ENCODE data around the gene AMIGO2. TPM values are rescaled to one million over a fixed set of nuclear protein-coding genes. Genes with fewer than 3 reads are reported as not detected.

Gene AMIGO2
- total RNA-seq, 1 experiment from 2014 or later, result 16.7 TPM

DNA sequence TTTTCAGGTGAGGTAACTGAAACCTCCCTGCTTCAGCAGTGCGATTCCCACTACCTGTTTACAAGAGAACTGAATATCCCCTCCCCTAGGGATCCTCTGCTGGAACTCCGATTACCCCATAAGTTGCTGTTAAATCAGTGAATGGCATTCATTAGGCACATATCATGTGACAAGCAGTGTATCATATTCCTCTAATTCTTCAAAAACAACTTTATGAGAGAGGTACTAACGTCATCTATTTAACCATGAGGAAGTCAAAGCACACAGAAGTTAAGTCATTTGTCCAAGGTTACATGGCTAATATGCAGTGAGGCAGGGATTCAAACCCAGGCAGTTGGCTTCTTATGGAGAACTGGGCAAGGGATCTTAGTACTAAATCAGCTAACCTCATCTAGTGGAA lies 44.3 kb downstream of the AMIGO2 start:
- DNase-seq (ENCODE audit: low read depth), result no peak

GRCh38 chr12:47034661-47035060 lies 45.1 kb downstream of the AMIGO2 start:
- peak; percentile 55 for DNase-seq (ENCODE audit: low read depth)

DNA sequence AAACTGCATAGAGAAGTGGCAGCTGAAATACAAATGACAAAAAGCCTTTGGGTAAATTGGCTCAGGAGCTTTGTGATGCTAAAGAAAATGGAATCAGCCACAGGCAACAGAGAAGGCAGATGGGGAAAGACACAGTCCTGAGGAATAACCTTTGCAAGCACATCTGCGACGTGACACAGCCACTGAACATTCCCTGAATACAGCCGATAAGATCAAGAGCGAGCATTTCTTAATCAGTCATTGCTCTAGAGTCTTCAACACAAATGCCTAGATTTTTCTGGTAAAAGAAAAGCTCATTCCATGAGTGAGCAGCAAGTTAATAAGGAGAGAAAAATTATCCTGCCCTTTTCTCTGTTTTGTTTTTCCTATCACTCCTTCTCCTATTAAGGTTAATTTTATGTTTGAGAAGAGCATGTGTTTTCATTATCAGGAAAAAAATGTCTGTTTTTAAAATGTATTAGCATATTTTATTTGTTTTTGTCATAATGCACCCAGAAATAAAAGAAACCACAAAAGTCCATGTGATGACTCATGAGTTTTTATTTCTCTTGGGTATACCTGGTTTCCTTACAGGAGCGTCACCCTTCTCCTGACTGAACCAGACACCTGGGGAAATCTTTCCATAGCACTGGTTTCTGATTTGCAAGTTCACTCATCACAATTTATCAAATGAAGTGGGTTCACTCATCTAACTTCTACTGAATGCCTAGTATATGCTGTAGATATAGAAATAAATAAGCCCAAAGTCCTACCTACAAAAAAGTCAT lies 45.8 kb downstream of the AMIGO2 start:
- DNase-seq (ENCODE audit: low read depth), result no peak

DNA sequence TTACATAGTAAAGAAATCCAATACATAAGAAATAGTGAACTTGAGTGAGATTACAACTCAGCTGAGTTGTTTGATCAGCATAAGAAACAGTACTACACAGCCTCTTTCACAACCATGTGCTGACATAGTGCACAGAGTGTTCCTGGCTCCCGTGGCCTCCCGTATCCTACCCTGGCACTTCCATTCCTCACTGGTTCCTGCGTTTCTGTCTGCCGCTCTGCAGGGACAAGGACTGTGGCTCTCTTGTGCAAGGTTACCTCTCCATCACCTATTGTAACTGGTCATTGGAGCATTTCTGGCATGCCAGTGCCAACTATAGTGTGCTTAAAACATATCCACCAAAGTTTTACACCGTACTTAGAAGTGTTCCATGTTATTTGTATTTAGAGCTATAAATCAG lies 46.7 kb downstream of the AMIGO2 start:
- DNase-seq (ENCODE audit: low read depth), result no peak

DNA sequence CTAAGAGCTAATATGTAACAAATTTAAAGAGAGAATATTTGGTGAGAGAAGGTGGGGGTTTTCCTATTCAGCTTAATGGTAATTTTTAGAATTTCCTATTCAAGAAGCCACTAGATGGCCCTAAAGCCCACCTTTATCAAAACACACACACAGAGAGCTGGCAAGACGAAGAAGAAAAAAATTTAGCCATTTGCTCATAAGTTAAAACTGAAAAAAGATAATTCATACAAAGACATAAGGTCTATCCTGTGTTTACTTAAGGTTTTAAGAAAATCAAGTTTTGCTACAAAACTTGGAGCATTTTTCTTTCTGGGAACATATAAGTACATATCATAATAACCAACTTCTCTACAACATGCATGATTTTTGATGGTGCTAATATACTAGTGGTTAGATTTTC lies 47.1 kb downstream of the AMIGO2 start:
- peak; percentile 62 for DNase-seq (ENCODE audit: low read depth)

DNA sequence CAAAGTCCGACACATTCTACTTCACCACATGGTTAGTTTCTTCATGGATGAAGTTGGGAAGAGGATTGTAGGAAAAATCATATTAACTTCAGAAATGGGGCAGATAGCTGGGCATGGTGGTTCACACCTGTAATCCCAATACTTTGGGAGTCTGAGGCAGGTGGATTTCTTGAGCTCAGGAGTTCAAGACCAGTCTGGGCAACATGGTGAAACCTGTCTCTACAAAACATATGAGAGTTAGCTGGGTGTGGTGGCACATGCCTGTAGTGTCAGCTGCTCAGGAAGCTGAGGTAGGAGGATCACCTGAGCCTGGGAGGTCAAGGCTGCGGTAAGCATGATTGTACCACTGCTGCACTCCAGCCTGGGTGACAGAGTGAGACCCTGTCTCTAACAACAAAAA lies 49.9 kb downstream of the AMIGO2 start:
- DNase-seq (ENCODE audit: low read depth), result no peak

DNA sequence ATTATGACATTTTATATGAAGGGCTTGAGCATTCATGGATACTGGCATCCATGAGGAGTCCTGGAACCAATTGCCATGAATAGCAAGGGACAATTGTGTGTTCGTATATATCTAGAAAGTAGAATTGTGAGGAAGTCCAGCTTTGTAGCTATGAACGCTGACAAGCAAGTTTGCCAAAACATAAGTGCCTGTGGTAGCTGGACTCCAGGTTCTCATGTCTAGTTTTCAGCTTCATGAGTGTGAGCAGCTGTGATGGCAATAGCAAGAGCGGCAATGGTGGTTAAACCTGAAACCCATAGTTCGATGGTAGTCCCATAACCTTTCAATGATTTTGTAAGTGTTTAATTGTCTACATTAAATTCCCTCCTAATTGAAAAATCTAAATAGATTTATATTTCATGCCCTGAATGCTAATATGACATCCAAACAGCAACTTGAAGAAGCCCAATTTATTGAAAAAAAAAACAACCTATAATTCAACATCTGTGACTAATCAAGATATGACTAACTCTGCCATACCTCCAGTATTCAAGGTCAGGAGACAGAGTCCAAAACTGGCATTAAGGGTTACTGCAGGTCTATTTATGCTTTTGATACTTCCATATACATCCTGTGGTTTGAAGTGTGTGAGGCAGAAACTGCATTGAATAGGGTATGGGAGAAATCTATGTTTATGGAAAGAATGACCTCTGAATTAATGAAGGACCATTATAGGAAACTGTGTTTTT lies 50.6 kb downstream of the AMIGO2 start:
- no peak for DNase-seq (ENCODE audit: low read depth)

DNA sequence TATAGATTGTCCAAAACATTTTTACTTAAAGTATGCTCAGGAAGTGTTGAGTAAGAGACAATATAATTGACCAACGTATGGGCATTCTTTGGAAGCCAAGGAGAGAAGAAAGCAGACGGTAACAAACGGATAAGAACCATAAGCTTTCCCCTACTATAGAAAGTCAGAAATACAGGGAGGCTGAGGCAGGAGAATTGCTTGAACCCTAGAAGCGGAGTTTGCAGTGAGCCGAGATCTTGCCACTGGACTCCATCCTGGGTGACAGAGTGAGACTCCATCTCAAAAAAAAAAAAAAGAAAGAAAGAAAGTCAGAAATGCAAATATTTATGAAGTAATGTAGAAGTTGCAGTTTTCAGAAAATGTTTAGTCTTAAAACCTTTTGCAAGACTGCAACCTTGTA lies 51.6 kb downstream of the AMIGO2 start:
- no peak for DNase-seq (ENCODE audit: low read depth)

Other genes starting within 250 kb of the AMIGO2 start
- gene PCED1B, start 338 bp downstream of the AMIGO2 start, total RNA-seq (2014; rRNA removed), result 0.64 and 0.80 TPM in 2 replicates

All from LHCN-M2 (cell line).